Adrenal gland (tissue), 5 donors: ENCODE results near the gene CHID1.

Source experiments
- CTCF ChIP-seq, 6 experiments: fragments of 450-650 bp in 4 of 6; fragments of 200-600 bp in 2 of 6; sonication (generic) in 1 of 6; IDR thresholded peaks; 1 replicate in 5 of 6; 2 replicates in 1 of 6; pipeline versions ENCODE4 v1.5.1 to v1.8.0; 2016 to 2021; ENCODE audit warnings: antibody characterized with exemption in 6 of 6, mild to moderate bottlenecking in 2 of 6, moderate library complexity in 1 of 6
- POLR2A ChIP-seq, 2 donors: fragments of 450-650 bp; IDR thresholded peaks; one replicate each; pipeline ENCODE4 v1.6.1; 2017; ENCODE audit warnings: antibody characterized with exemption in 2 of 2, mild to moderate bottlenecking in 2 of 2, moderate library complexity in 1 of 2
- donor health status: DM: no; HTN: no; CAD: no.

- TF ChIP-seq CTCF (IDR thresholded peaks at IDR 0.05): no peak
- TF ChIP-seq POLR2A (IDR thresholded peaks at IDR 0.05): peak in 1 of 2 donors; percentile 9
Measured at GRCh38 chr11:828506-829175, 82.0 kb downstream of the CHID1 start.
